LNCaP clone FGC (cell line): ENCODE measurements around the gene CRYBG3.

Experiments
- DNase-seq: peaks from one replicate; pipeline ENCODE4 v3.0.0-alpha.2; 2011; ENCODE audit warnings: low read depth
- H3K4me3 ChIP-seq: 2 replicates; pipeline ENCODE4 v1.5.1; 2011; ENCODE audit warnings: mild to moderate bottlenecking, low read depth, low read length, control low read depth
- TF ChIP-seq, protein P1 (sequence below): IDR thresholded peaks from 2 replicates; pipeline ENCODE4 v1.5.1; 2012; ENCODE audit warnings: mild to moderate bottlenecking; ENCODE audit not compliant: control insufficient read depth, insufficient read depth; ENCODE audit errors: extremely low read depth

CRYBG3 gene

DNA sequence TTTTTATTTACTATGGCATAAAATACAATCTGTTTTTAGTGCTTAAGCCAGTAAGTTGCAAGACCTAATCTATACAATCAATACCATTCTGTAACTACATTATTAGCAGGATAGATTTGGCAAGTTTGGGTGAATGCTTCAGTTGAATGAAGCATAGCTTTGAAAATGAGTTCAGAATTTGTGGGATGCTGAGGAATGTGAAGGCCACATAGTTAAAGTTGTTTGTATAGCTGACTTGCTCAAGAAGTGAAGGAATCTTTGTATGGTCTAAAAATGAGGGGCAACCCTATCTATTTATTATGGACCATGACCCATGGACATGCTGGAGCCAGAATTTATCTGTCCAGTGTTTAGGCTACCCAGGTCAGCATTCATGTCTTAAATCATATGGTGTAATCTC is 58.5 kb downstream of the CRYBG3 start:
- TF ChIP-seq, protein P1, sequence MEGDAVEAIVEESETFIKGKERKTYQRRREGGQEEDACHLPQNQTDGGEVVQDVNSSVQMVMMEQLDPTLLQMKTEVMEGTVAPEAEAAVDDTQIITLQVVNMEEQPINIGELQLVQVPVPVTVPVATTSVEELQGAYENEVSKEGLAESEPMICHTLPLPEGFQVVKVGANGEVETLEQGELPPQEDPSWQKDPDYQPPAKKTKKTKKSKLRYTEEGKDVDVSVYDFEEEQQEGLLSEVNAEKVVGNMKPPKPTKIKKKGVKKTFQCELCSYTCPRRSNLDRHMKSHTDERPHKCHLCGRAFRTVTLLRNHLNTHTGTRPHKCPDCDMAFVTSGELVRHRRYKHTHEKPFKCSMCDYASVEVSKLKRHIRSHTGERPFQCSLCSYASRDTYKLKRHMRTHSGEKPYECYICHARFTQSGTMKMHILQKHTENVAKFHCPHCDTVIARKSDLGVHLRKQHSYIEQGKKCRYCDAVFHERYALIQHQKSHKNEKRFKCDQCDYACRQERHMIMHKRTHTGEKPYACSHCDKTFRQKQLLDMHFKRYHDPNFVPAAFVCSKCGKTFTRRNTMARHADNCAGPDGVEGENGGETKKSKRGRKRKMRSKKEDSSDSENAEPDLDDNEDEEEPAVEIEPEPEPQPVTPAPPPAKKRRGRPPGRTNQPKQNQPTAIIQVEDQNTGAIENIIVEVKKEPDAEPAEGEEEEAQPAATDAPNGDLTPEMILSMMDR = no peak
- H3K4me3 ChIP-seq = no peak overlapping the region
- no peak for DNase-seq

DNA sequence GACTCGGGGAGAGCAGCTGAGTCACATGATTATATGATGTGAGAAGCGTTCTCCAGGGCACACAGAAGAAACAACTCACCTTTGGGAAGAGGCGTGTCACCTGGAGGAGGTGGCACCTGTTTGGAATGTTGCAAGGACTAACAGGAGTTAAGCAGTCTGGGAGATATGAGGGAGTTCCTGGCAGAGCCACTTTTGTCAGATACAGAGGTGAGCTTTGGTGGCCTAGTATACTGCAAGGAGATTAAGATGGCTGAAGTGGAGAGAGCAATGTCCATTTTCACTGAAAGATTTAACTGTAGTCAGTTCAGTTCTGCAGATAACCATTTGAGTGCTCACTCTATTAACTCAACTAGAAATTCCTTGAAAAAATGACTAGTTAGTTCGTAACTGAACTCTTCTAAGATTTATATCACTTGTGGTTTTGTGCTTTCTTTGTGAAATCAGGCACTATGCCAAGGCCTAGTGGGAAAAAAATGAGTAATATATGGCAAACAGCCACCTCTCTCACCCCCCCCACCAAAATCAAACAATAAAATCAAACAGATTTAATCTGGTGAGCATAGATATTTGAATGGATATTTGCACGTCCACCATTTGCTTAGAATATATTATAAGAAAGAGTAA is 61.3 kb downstream of the CRYBG3 start:
- TF ChIP-seq, protein P1 = no peak
- peak; percentile 55 for DNase-seq
- H3K4me3 ChIP-seq = peak overlapping the region; percentile 30

DNA sequence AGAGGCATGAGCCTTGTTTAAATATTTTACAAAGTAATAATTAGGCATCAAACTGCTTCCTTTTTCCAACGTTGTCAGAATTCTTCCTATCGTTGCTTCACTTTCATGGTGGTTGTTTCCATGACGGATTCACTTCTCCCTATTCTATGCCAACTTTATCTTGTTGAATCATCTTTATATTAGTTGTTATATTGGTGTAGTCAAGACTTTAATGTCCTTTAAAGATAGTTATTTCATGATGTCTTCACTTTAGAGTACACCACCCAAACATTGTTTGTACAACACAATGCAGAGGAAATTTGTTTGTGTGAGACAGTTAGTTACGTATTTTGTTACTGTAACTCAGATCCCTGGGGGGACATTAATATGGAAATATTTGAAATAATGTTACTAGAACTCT is 61.9 kb downstream of the CRYBG3 start:
- TF ChIP-seq, protein P1 = no peak
- peak overlapping the region; percentile 30 for H3K4me3 ChIP-seq
- no peak for DNase-seq

DNA sequence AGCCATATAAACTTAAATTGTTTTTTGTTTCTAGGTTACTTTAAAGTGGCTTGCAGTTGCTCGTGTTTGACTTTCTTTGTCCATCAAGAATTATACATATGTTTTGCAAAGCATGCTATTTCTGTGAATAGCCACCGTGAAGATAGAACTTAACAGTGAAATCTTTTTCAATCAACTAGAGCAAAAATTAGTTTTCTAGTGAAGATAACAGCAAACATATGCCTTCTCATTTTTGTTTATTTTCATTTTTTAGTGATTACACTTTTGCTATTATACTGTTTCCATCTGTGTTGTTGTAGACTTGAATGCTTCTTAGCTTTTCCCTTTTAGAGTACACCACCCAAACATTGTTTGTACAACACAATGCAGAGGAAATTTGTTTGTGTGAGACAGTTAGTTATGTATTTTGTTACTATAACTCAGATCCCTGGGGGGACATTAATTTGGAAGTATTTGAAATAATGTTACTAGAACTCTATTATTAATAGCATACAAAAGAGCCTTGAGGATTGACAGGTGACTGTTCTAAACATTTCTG is 62.8 kb downstream of the CRYBG3 start:
- no peak overlapping the region for H3K4me3 ChIP-seq
- no peak for DNase-seq
- TF ChIP-seq, protein P1 = no peak

DNA sequence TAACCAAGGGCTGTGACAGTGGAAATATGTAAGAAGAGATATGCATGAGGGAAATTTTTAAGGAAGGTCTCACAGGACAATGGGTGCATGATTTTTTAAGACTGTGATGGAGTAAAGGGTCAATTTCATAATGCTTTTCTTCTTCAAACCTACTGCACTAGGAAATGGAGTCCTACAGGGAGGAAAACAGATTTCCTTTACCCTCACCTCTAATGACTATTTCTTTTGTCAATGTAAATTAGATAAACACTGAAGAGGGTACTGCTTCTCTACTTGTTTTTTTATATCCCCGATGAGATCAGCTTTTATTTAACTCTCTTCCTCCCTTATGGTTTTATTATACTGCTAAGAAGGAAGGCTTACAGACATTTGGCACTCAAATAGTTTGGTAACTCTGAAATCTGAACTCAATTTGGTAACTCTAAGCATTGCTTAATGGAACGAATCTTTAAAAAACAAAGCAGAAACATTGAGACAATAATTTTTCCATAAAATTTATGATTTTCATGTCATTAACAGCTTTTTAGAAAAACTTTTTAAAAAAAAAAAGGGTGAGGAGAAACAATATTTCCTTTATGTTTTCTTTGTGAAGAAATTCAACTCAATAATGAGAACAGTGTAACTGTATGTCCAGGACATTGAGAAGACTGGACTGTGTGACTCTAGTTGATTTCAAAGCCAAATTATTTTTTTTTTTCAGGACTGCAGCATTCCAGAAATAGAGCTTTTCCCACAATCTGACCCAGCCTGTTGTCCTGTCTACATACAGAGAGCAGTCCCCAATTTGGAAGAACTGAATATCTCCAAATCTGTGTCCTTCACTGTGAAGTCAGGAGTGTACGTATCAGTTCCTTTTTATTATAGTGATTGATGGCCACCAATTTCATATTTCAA is 64.4 kb downstream of the CRYBG3 start:
- TF ChIP-seq, protein P1 = no peak
- no peak for DNase-seq
- H3K4me3 ChIP-seq = no peak overlapping the region

DNA sequence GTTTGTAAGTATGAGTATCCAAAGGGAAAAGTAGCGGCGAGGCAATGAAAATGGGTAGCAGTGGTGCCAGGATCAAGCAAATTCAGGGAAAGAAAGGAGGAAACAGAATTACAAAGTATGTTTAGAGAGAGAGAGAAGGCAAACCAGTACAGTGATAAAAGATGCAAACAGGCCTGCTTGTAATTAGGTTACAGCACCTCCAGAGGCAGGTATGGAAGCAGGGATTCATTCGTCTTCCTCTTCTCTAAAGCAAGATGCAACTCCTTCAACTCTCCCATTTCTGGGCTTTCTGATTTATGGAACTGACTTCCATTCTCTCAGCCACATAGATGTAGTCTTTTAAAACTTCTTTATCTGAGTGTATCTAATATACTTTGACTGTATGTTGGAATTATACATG is 68.0 kb downstream of the CRYBG3 start:
- TF ChIP-seq, protein P1 = no peak
- no peak for DNase-seq
- no peak overlapping the region for H3K4me3 ChIP-seq
